SU-DHL-6 (cell line): ENCODE data around the gene LDHA.

Source experiments
- CTCF ChIP-seq: fragments of 200-600 bp; sonication (generic); IDR thresholded peaks from one replicate; pipeline ENCODE4 v1.5.1; 2017; ENCODE audit warnings: antibody characterized with exemption, mild to moderate bottlenecking, low read length, moderate library complexity; ENCODE audit not compliant: insufficient read depth, poor library complexity, severe bottlenecking
- EZH2phosphoT487 ChIP-seq: fragments of 200-600 bp; sonication (generic), shearing (Covaris generic); conservative IDR thresholded peaks from 2 replicates; pipeline ENCODE4 v1.6.1; 2018; ENCODE audit warnings: mild to moderate bottlenecking, antibody characterized with exemption, low read length, moderate library complexity, mixed read lengths

GRCh38 chr11:18449251-18449650 lies 54.9 kb downstream of the LDHA start:
- TF ChIP-seq CTCF (no peak), EZH2phosphoT487 (no peak)
